HepG2 (cell line): Measurements from ENCODE around the gene SYNE1. TPM values are rescaled to one million over a fixed set of nuclear protein-coding genes. Genes with fewer than 3 reads are reported as not detected.
A peak's percentile ranks its signal among the peaks of the same experiment; 100 is the strongest.

Experiments
- AHR ChIP-seq: IDR thresholded peaks from 2 replicates; pipeline ENCODE4 v1.6.1; 2018; ENCODE audit warnings: missing genetic modification reagents, missing compliant biosample characterization
- BHLHE40 ChIP-seq: IDR thresholded peaks from 2 replicates; pipeline ENCODE4 v1.6.1; 2011; ENCODE audit warnings: low read length, improper control_type of control experiment
- DR1 ChIP-seq: sonication (generic); formaldehyde crosslinking; IDR thresholded peaks from 2 replicates; pipeline ENCODE4 v1.8.0; 2021; ENCODE audit warnings: mild to moderate bottlenecking, missing genetic modification reagents, inconsistent platforms
- JUNB ChIP-seq: sonication (generic); formaldehyde crosslinking; IDR thresholded peaks from 2 replicates; pipeline ENCODE4 v1.8.0; 2022; ENCODE audit warnings: missing genetic modification reagents, mild to moderate bottlenecking, borderline replicate concordance
- NR2F2 ChIP-seq: IDR thresholded peaks from 2 replicates; pipeline ENCODE4 v1.6.1; 2012; ENCODE audit warnings: low read depth, inconsistent platforms, borderline replicate concordance
- POLR2G ChIP-seq: fragments of 200-400 bp; formaldehyde crosslinking; IDR thresholded peaks from 2 replicates; pipeline ENCODE4 v1.6.1; 2018; ENCODE audit warnings: mild to moderate bottlenecking, low read depth, low read length, moderate library complexity
- SAFB2 ChIP-seq: sonication (generic); formaldehyde crosslinking; IDR thresholded peaks from 2 replicates; pipeline ENCODE4 v1.5.1; 2020; ENCODE audit warnings: missing genetic modification reagents, low read depth, mild to moderate bottlenecking, borderline replicate concordance
- TBL1XR1 ChIP-seq: fragments of 150-350 bp; IDR thresholded peaks from 2 replicates; pipeline ENCODE4 v1.6.1; 2014; ENCODE audit warnings: borderline replicate concordance, low read length; ENCODE audit not compliant: partially characterized antibody
- THAP7 ChIP-seq: sonication (generic); formaldehyde crosslinking; IDR thresholded peaks from 2 replicates; pipeline ENCODE4 v1.8.1; 2023; ENCODE audit warnings: mild to moderate bottlenecking, missing genetic modification reagents
- THAP9 ChIP-seq: sonication (generic); formaldehyde crosslinking; IDR thresholded peaks from 2 replicates; pipeline ENCODE4; 2020; ENCODE audit warnings: missing genetic modification reagents, mild to moderate bottlenecking, borderline replicate concordance
- TOE1 ChIP-seq: sonication (generic); formaldehyde crosslinking; IDR thresholded peaks from 2 replicates; pipeline ENCODE4 v1.4.0; 2020; ENCODE audit warnings: mild to moderate bottlenecking, missing genetic modification reagents
- ZBTB7A ChIP-seq: sonication (generic); formaldehyde crosslinking; IDR thresholded peaks from 2 replicates; pipeline ENCODE4 v1.8.0; 2022; ENCODE audit warnings: mild to moderate bottlenecking, missing genetic modification reagents
- ZFP36L2 ChIP-seq: sonication (generic); formaldehyde crosslinking; IDR thresholded peaks from 2 replicates; pipeline ENCODE4 v1.4.0; 2020; ENCODE audit warnings: missing genetic modification reagents
- ZNF335 ChIP-seq: sonication (generic); formaldehyde crosslinking; IDR thresholded peaks from 2 replicates; pipeline ENCODE4 v1.4.0; 2020; ENCODE audit warnings: missing genetic modification reagents
- ZNF557 ChIP-seq: sonication (generic); formaldehyde crosslinking; IDR thresholded peaks from 2 replicates; pipeline ENCODE4 v1.4.0; 2020; ENCODE audit warnings: missing genetic modification reagents
- ZNF607 ChIP-seq: sonication (generic); formaldehyde crosslinking; IDR thresholded peaks from 2 replicates; pipeline ENCODE4 v1.5.1; 2020; ENCODE audit warnings: missing genetic modification reagents, mild to moderate bottlenecking, borderline replicate concordance
- ZNF879 ChIP-seq: sonication (generic); formaldehyde crosslinking; IDR thresholded peaks from 2 replicates; pipeline ENCODE4 v1.8.1; 2023; ENCODE audit warnings: missing genetic modification reagents
- polyA plus RNA-seq, 8 experiments: library from polyadenylated mRNA; depleted of rRNA in 3 of 8; stranded (reverse) in 7 of 8; unstranded in 1 of 8; fragments of >200 nt; fragmentation: Illumina TruSeq in 4 of 8; extraction: Trizol in 4 of 8; gene quantifications; 2 replicates each; pipeline versions ENCODE4 v1.2.1 to v1.2.3, GENCODE V29; 2011 to 2016; ENCODE audit warnings: low read depth in 4 of 8, missing spikeins in 1 of 8, mixed read lengths in 1 of 8; ENCODE audit not compliant: insufficient read depth in 1 of 8
- total RNA-seq, 5 experiments: library from RNA; depleted of rRNA; stranded (reverse); fragments of >200 nt; fragmentation: Illumina TruSeq; extraction: Trizol; gene quantifications; 2 replicates each; pipeline ENCODE4 v1.2.3, GENCODE V29; 2016; ENCODE audit warnings: low read depth in 1 of 5
- TF ChIP-seq, protein P1 (sequence below): sonication (generic); formaldehyde crosslinking; IDR thresholded peaks from 2 replicates; pipeline ENCODE4 v1.5.1; 2020; ENCODE audit warnings: mild to moderate bottlenecking, moderate library complexity, missing genetic modification reagents
- TF ChIP-seq, protein P2 (sequence below): sonication (generic); formaldehyde crosslinking; IDR thresholded peaks from 2 replicates; pipeline ENCODE4 v1.4.0; 2020; ENCODE audit warnings: missing genetic modification reagents

The SYNE1 gene
- total and polyA plus RNA-seq, 2 of the 13 experiments (the other 11 are each of a cell fraction or from before 2014, with no cell fraction given): 5.5 to 15.9 TPM

GRCh38 chr6:152301765-152302568 lies 335.2 kb downstream of the SYNE1 start (continued):
- TF ChIP-seq ZNF607 (CRISPR knock-in tag): peak; percentile 90
- peak; percentile 34 for TF ChIP-seq TOE1 (CRISPR knock-in tag)
- TF ChIP-seq, protein P1, sequence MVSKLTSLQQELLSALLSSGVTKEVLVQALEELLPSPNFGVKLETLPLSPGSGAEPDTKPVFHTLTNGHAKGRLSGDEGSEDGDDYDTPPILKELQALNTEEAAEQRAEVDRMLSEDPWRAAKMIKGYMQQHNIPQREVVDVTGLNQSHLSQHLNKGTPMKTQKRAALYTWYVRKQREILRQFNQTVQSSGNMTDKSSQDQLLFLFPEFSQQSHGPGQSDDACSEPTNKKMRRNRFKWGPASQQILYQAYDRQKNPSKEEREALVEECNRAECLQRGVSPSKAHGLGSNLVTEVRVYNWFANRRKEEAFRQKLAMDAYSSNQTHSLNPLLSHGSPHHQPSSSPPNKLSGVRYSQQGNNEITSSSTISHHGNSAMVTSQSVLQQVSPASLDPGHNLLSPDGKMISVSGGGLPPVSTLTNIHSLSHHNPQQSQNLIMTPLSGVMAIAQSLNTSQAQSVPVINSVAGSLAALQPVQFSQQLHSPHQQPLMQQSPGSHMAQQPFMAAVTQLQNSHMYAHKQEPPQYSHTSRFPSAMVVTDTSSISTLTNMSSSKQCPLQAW (CRISPR knock-in tag): peak; percentile 93
- TF ChIP-seq THAP7 (CRISPR knock-in tag): 0 out of 2 replicates have a peak, but pooled peaks have one; percentile 27
- TF ChIP-seq NR2F2: no peak
- 0 out of 2 replicates have a peak, but pooled peaks have one; percentile 40 for TF ChIP-seq ZNF335 (CRISPR knock-in tag)
- peak; percentile 71 for TF ChIP-seq POLR2G
- TF ChIP-seq BHLHE40: no peak
- TF ChIP-seq ZNF879: peak; percentile 29; the same call in 1 of the 2 replicates
- peak; percentile 56; the same call in 1 of the 2 replicates for TF ChIP-seq AHR
- TF ChIP-seq THAP9 (CRISPR knock-in tag): peak; percentile 87
- peak; percentile 14 for TF ChIP-seq TBL1XR1
- peak; percentile 15; the same call in 1 of the 2 replicates for TF ChIP-seq DR1 (CRISPR knock-in tag)
- TF ChIP-seq, protein P2, sequence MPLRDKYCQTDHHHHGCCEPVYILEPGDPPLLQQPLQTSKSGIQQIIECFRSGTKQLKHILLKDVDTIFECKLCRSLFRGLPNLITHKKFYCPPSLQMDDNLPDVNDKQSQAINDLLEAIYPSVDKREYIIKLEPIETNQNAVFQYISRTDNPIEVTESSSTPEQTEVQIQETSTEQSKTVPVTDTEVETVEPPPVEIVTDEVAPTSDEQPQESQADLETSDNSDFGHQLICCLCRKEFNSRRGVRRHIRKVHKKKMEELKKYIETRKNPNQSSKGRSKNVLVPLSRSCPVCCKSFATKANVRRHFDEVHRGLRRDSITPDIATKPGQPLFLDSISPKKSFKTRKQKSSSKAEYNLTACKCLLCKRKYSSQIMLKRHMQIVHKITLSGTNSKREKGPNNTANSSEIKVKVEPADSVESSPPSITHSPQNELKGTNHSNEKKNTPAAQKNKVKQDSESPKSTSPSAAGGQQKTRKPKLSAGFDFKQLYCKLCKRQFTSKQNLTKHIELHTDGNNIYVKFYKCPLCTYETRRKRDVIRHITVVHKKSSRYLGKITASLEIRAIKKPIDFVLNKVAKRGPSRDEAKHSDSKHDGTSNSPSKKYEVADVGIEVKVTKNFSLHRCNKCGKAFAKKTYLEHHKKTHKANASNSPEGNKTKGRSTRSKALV (CRISPR knock-in tag): peak; percentile 93
- no peak; the same call in 1 of the 2 replicates for TF ChIP-seq JUNB (CRISPR knock-in tag)
- TF ChIP-seq ZNF557 (CRISPR knock-in tag): peak; percentile 46; the same call in 1 of the 2 replicates
- peak; percentile 42; the same call in 1 of the 2 replicates for TF ChIP-seq ZFP36L2 (CRISPR knock-in tag)
- TF ChIP-seq ZBTB7A (CRISPR knock-in tag): no peak
- peak; percentile 81 for TF ChIP-seq SAFB2 (CRISPR knock-in tag)
